Hepatocyte (in vitro differentiated cells): ENCODE results near the gene ADGRB2. TPM values are rescaled to one million over a fixed set of nuclear protein-coding genes. Genes with fewer than 3 reads are reported as not detected.

Experiments
- DNase-seq: peaks from one replicate; pipeline ENCODE4 v3.0.0-alpha.2; 2016; ENCODE audit warnings: low spot score
- H2AFZ ChIP-seq: fragments of 200-600 bp; sonication (generic); 2 replicates; pipeline ENCODE4 v1.6.0; 2016; ENCODE audit warnings: antibody characterized with exemption, mild to moderate bottlenecking
- H3K27ac ChIP-seq: fragments of 200-600 bp; sonication (generic); 2 replicates; pipeline ENCODE4 v1.5.1; 2016; ENCODE audit warnings: mild to moderate bottlenecking
- H3K27me3 ChIP-seq: fragments of 200-600 bp; sonication (generic); 2 replicates; pipeline ENCODE4 v1.6.1; 2016
- H3K36me3 ChIP-seq: fragments of 200-600 bp; sonication (generic); replicated peaks from 2 replicates; pipeline ENCODE4 v1.5.1; 2016; ENCODE audit warnings: low read depth; ENCODE audit not compliant: insufficient read depth
- H3K4me1 ChIP-seq: fragments of 200-600 bp; sonication (generic); 2 replicates; pipeline ENCODE4 v1.5.1; 2016; ENCODE audit warnings: mild to moderate bottlenecking, moderate library complexity; ENCODE audit not compliant: insufficient read depth
- H3K4me2 ChIP-seq: fragments of 200-600 bp; sonication (generic); 2 replicates; pipeline ENCODE4 v1.6.0; 2016
- H3K4me3 ChIP-seq: fragments of 200-600 bp; sonication (generic); 2 replicates; pipeline ENCODE4 v1.5.1; 2016; ENCODE audit warnings: mild to moderate bottlenecking
- H3K79me2 ChIP-seq: fragments of 200-600 bp; sonication (generic); 2 replicates; pipeline ENCODE4 v1.6.0; 2017; ENCODE audit warnings: mild to moderate bottlenecking
- H3K9me2 ChIP-seq: fragments of 200-600 bp; sonication (generic); replicated peaks from 2 replicates; pipeline ENCODE4 v1.6.0; 2017; ENCODE audit warnings: mild to moderate bottlenecking; ENCODE audit not compliant: insufficient read depth
- H3K9me3 ChIP-seq: fragments of 200-600 bp; sonication (generic); 2 replicates; pipeline ENCODE4 v1.5.1; 2016; ENCODE audit warnings: low read depth, mild to moderate bottlenecking
- H4K20me1 ChIP-seq: fragments of 200-600 bp; sonication (generic); 2 replicates; pipeline ENCODE4 v1.6.0; 2016; ENCODE audit warnings: mild to moderate bottlenecking; ENCODE audit not compliant: insufficient read depth, poor library complexity, severe bottlenecking
- CTCF ChIP-seq: fragments of 200-600 bp; sonication (generic); IDR thresholded peaks from 2 replicates; pipeline ENCODE4 v1.5.1; 2016; ENCODE audit warnings: antibody characterized with exemption, mild to moderate bottlenecking; ENCODE audit not compliant: poor library complexity
- EZH2 ChIP-seq: fragments of 200-600 bp; sonication (generic); IDR thresholded peaks from 2 replicates; pipeline ENCODE4 v1.6.1; 2016; ENCODE audit warnings: antibody characterized with exemption, mild to moderate bottlenecking, borderline replicate concordance
- EZH2phosphoT487 ChIP-seq: fragments of 200-600 bp; sonication (generic); IDR thresholded peaks from one replicate; pipeline ENCODE4 v1.6.1; 2018; ENCODE audit warnings: antibody characterized with exemption, mild to moderate bottlenecking, low read depth, moderate library complexity; ENCODE audit not compliant: unreplicated experiment, severe bottlenecking
- WGBS: methylation state at CpG from one replicate; pipeline ENCODE4 v1.1.6; 2016; ENCODE audit warnings: low lambda C conversion rate; ENCODE audit errors: missing lambda C conversion rate; 5-methylcytosine and 5-hydroxymethylcytosine counted together
- polyA plus RNA-seq: library from polyadenylated mRNA; unstranded; fragments of >200 nt; fragmentation: Nextera tagmentation; extraction: Ambion mirVana; gene quantifications from 2 replicates; pipeline ENCODE4 v1.2.1, GENCODE V29; 2016
- total RNA-seq: library from RNA; depleted of rRNA; stranded (reverse); fragments of >200 nt; gene quantifications from 2 replicates; pipeline ENCODE4 v1.2.3, GENCODE V29; 2014

Gene ADGRB2
- total and polyA plus RNA-seq, 2 experiments from 2014 or later, result 7.7 to 10.5 TPM

DNA sequence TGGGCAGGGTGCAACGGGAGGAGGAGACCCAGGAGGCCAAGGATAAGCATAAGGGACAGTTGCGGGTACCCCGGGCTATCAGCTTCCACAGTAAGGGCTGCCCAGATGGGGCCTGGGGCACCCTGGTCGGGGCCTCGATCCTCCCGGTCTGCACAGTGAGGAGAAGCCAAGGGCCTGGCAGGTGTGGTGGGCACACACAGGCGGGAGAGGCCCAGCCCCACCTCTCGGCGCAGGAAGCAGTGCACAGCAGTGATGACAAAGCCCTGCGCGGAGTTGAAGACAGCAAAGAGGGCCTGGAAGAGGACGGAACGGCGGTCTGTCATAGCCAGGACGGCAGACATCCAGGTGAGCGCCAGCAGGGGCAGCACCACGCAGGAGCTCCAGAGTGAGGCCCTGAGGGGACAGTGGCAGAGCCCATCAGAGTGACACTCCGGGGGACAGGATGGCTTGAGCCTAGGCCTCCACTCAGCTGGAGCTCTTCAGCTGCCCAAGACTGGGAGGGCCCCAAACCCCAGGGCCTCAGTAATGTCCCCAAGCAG, 31.3 kb downstream of the ADGRB2 start:
- DNase-seq, result no peak
- 88% methylated on average over 18 of the region's 18 CpGs for WGBS
- Histone ChIP-seq H3K4me1 (no peaks in the 10 kb centered on the region), H3K9me2 (no peaks in the 10 kb centered on the region), H2AFZ (no peak overlapping the region), H4K20me1 (no peaks in the 10 kb centered on the region), H3K36me3 (no peaks in the 10 kb centered on the region), H3K79me2 (no peaks in the 10 kb centered on the region), H3K27ac (no peak overlapping the region), H3K9me3 (no peaks in the 10 kb centered on the region), H3K27me3 (no peaks in the 10 kb centered on the region), H3K4me2 (no peak overlapping the region), H3K4me3 (no peak overlapping the region)
- TF ChIP-seq EZH2phosphoT487 (no peak), CTCF (no peak), EZH2 (no peak)

DNA sequence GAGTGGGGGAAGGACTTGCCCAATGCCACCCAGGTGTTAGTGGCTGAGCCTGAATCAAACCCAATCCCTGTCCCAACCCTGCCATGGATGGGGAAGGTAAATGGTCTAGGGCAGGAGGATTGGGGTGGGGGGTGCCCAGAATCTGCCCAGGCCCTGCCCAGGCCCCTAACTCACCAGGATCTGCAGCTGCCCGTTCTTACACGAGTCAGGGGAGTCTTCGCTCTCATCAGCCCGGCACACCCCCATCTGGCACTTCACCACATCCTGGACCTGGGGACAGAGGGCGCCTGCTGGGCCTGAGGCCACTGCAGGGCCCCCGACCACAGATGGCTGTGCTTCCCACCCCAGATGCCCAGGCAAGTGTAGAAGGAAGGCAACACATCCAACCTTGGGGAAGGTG, 31.8 kb downstream of the ADGRB2 start:
- Histone ChIP-seq H3K4me1 (no peaks in the 10 kb centered on the region), H3K9me3 (no peaks in the 10 kb centered on the region), H3K36me3 (no peaks in the 10 kb centered on the region), H3K4me3 (no peak overlapping the region), H3K27ac (no peak overlapping the region), H3K9me2 (no peaks in the 10 kb centered on the region), H3K27me3 (no peaks in the 10 kb centered on the region), H3K79me2 (no peaks in the 10 kb centered on the region), H4K20me1 (no peaks in the 10 kb centered on the region), H2AFZ (no peak overlapping the region), H3K4me2 (no peak overlapping the region)
- TF ChIP-seq EZH2phosphoT487, result no peak
- no peak for TF ChIP-seq CTCF
- TF ChIP-seq EZH2, result no peak
- 86% methylated on average over 6 of the region's 6 CpGs for WGBS
- no peak for DNase-seq

DNA sequence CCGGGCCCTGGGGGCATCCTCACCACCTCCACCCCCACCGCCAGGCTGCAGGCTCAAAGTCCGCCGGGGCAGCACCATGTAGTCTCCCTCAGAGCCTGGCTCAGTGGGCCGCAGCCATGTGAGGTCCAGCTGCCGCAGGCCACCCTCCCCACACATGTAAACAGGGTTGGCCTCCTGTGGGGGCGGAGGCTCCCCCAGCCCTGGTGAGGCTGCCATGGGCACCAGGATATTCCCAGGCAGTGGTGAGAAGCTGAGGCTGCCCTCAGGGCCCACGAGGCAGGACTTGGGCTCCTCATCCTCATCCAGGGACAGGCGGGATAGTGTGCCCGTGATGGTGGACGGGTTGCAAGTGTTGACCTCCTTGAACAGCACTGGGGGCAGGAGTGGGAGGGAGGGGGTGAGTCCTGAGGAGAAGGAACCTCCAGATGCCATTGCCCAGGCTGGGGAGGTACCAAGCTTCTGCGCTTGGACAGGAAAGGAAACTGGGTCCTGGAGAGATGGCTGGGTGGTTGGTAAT, 33.0 kb downstream of the ADGRB2 start:
- WGBS, result 90% methylated on average over 12 of the region's 12 CpGs
- Histone ChIP-seq H3K36me3 (no peaks in the 10 kb centered on the region), H3K4me1 (no peaks in the 10 kb centered on the region), H3K9me2 (no peaks in the 10 kb centered on the region), H3K27ac (no peak overlapping the region), H4K20me1 (no peaks in the 10 kb centered on the region), H3K4me3 (no peak overlapping the region), H3K4me2 (no peak overlapping the region), H2AFZ (no peak overlapping the region), H3K27me3 (no peaks in the 10 kb centered on the region), H3K9me3 (no peaks in the 10 kb centered on the region), H3K79me2 (no peaks in the 10 kb centered on the region)
- DNase-seq, result no peak
- no peak for TF ChIP-seq CTCF
- no peak for TF ChIP-seq EZH2
- TF ChIP-seq EZH2phosphoT487, result no peak
